HG02973 (cell line): ENCODE results near the gene R3HDM1.
"Not testable (repeated sequence)": the region's sequence is repeated elsewhere in the genome, so short reads cannot be mapped to it uniquely, and the experiment has no call there.

ENCODE experiments used
- ATAC-seq: cut with Tn5 transposase; IDR thresholded peaks from one replicate; pipeline ENCODE4 v1.9.1; 2021; ENCODE audit warnings: moderate library complexity; ENCODE audit not compliant: unreplicated experiment

The R3HDM1 gene

DNA sequence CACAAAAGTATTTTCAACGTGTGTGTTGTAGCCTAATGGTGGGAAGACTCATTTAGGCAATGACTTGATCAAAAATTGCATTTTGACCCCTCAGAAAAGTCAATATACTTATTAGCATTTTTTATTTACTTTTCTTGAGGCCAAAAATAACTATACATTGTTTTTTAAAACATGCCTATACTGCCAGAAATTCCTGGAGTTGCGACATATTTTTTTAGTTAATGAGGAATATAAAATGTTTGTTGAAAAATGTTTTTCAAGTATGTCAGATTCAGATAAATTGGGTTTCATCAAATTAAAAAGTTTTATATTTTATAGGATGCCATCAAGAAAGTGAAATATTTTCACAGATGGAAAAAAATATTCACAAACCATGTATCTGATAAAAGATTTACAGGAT lies 39.6 kb downstream of the R3HDM1 start:
- ATAC-seq, result no peak

DNA sequence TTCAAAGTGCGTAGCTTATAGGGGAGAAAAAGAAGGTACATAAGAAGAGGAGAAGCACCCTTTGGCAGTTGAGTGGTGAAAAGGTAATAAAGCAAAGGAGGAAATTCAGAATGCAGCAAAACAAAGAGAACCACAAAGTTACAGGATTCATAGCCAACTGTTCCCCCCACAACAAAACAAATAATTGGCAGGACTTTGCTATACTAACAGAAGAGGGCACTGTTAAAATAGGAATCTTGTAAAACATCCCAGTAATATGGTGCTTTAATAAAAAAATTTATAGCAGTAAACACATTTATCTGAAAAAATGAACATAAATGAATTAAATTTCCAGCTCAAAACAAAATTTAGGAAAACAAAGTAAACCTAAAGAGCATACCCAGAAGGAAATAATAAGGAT lies 42.3 kb downstream of the R3HDM1 start:
- ATAC-seq, result no peak

- ATAC-seq, result no peak
These were observed 50.0 kb downstream of the R3HDM1 start for GRCh38 chr2:135581282-135581681.

- ATAC-seq, result no peak
These were observed 51.1 kb downstream of the R3HDM1 start for GRCh38 chr2:135582383-135582782.

- ATAC-seq, result no peak
These were observed 54.3 kb downstream of the R3HDM1 start for GRCh38 chr2:135585586-135585985.

- no peak for ATAC-seq
These were observed 54.9 kb downstream of the R3HDM1 start for GRCh38 chr2:135586148-135586547.

DNA sequence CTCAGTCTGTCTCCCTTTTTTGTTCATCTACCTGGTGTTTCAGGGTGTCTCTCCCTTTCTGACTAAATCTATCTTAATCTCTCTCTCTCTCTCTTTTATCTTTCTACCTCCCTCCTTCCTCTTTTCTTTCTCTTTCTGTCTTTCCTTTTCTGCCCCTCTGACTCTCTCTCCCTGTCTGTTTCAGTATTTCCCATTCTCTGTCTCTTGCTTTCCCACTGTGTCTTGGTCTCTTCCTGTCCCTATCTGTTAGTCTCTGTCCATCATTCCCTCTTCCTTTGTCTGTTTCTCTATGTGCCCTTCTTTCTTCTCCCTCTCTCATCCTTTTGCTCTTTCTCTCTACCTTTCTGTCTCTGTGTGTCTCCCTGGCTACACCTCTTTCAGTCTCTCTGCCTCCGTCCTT lies 56.7 kb downstream of the R3HDM1 start:
- ATAC-seq, result no peak

GRCh38 chr2:135590619-135591260 lies 59.5 kb downstream of the R3HDM1 start:
- ATAC-seq, result no peak

GRCh38 chr2:135600915-135601314 lies 69.6 kb downstream of the R3HDM1 start:
- ATAC-seq, result no peak

DNA sequence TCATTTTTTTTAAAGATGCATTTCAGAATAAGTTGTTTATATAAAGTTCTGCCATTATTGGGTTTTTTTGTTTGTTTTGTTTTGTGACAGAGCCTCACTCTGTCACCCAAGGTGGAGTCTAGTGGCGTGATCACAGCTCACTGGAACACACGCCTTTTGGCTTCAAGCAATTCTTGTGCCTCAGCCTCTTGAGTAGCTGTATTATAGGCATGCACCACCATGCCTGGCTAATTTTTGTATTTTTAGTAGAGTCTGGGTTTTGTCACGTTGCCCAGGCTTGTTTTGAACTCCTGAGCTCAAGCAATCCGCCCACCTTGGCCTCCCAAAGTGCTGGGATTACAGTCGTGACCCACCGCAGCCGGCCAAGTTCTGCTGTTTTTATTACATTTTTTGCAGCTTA lies 72.3 kb downstream of the R3HDM1 start:
- ATAC-seq, result no peak

DNA sequence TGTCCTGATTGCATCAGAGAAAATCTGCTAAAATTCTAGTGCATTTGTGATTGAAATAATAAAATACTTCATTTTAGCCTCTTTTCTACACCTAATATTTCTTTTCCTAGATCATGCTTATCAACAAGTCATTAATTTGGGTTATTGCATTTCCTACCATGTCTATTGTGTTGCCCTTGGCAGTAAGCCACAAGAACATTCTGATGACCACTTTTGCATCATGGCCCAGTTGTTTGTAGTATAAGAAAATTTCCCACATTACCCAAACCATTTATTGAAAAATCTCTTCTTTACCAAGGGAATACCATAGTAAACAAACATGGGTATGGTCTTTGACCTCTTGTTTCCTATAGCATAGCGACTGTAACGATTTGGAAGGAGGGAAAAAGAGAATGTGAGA lies 76.3 kb downstream of the R3HDM1 start:
- no peak for ATAC-seq

DNA sequence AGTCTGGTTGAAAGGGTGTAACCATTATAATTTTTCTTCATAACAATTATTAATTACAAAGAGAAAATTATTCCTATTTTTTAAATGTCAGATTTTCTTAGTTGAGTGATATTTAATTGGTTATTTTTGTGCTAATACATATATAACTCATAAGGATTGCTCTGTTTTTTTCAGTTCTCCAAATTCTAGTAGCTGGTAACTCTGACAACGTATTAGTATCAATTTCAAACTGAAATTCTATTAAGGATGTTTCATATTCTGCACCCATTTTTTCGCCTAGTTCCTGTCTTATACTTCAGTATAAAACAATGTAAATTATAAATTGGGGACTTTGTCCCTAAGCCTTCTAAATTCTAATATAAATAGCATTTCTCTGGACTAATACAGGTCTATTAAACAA lies 81.0 kb downstream of the R3HDM1 start:
- ATAC-seq, result no peak

GRCh38 chr2:135615404-135615803 lies 84.1 kb downstream of the R3HDM1 start:
- ATAC-seq, result no peak

DNA sequence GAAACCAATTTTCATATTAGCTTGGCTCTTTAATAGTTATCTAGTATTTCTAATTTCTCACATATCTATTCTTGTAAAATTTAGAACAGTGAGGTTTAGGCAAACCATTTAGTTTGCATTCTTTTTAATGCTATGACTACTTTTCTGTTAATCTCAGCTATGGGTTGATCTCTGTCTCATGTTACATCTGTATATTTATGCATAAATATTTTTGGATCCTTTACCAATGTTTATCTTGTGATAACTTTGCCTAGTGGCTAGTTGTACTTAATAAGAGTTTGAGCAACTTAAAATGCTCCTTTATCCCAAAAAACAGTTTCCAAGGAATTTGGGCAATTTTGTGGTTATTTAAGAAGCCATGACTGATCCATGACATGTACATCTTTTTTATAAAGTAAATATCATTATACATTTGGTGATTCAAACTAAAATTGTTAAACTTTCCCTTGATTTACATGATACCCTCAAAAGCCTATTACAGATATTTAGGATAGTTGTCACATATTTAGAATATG lies 86.3 kb downstream of the R3HDM1 start:
- no peak for ATAC-seq

- ATAC-seq, result no peak
These were observed 88.9 kb downstream of the R3HDM1 start for GRCh38 chr2:135620198-135620597.

DNA sequence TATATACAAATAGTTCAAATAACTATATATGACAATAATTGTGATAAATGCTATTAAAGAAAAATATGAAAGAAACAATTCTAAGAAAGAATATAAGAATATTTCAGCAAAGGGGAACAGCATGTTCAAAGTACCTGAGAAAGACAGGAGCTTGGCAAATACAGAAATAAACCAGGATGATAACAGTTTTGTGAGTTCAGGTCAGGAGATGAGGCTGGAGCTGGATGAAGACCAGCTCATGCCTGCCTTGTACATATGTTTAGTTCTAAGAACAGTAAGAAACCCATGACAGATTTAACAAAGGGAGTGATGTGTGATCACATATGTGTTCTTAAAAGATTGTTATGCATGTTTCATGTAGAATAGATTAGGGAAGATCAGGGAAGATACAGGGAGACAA lies 98.2 kb downstream of the R3HDM1 start:
- ATAC-seq, result no peak

- ATAC-seq, result not testable (repeated sequence)
These were observed 98.8 kb downstream of the R3HDM1 start for GRCh38 chr2:135630034-135630433.

GRCh38 chr2:135630488-135630887 lies 99.2 kb downstream of the R3HDM1 start:
- ATAC-seq, result no peak

GRCh38 chr2:135633582-135633981 lies 102.3 kb downstream of the R3HDM1 start:
- ATAC-seq, result no peak

- no peak for ATAC-seq
These were observed 104.0 kb downstream of the R3HDM1 start for GRCh38 chr2:135635212-135635835.

- ATAC-seq, result no peak
These were observed 105.7 kb downstream of the R3HDM1 start for GRCh38 chr2:135636982-135637381.

DNA sequence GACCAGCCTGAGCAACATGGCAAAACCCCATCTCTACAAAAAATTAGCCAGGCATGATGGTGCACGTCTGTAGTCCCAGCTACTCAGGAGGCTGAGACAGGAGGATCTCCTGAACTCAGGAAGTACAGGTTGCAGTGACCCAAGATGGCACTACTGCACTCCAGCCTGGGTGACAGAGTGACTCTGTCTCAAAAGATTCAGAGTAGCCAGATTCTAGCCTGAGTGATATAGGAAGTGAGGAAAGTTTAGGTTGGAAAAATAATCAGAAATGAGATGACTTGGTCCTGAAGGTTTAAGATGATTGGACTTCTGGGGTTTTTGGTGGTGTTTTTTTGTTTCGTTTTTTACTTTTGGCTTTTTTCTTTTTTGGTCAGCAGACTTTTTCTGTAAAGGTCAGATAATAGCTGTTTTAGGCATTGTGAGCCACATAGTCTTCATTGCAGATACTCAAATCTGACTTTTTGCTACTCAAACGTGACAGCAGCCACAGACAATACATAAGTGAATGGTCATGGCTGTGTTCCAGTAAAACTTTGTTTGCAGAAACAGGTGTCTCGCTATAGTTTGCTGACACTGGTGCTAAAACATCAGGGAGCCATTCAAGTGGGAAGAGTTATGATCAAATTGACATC lies 106.3 kb downstream of the R3HDM1 start:
- peak; percentile 57 for ATAC-seq
